NOMO-1 (cell line): ENCODE measurements around the gene TRPV6.

Experiments
- DNase-seq, 2 experiments: peaks; one replicate each; lab custom pipeline; 2025; ENCODE audit not compliant: unreplicated experiment in 2 of 2; lab: John Stamatoyannopoulos, UW

The TRPV6 gene

GRCh38 chr7:142886866-142887265 lies 1.3 kb upstream of the TRPV6 start:
- DNase-seq, result no peak

- no peak for DNase-seq
These were observed 1.3 kb downstream of the TRPV6 start for GRCh38 chr7:142884286-142884640.

GRCh38 chr7:142883571-142884285 lies 1.8 kb downstream of the TRPV6 start:
- DNase-seq, result no peak

GRCh38 chr7:142883145-142883544 lies 2.4 kb downstream of the TRPV6 start:
- DNase-seq, result no peak

GRCh38 chr7:142882338-142882678 lies 3.2 kb downstream of the TRPV6 start:
- no peak for DNase-seq

GRCh38 chr7:142881586-142882337 lies 3.8 kb downstream of the TRPV6 start:
- DNase-seq, result no peak

- no peak for DNase-seq
These were observed 4.6 kb downstream of the TRPV6 start for GRCh38 chr7:142880876-142881505.

GRCh38 chr7:142879060-142879459 lies 6.5 kb downstream of the TRPV6 start:
- no peak for DNase-seq

GRCh38 chr7:142878315-142878714 lies 7.2 kb downstream of the TRPV6 start:
- no peak for DNase-seq

- no peak for DNase-seq
These were observed 8.3 kb downstream of the TRPV6 start for GRCh38 chr7:142876991-142877910.

- no peak for DNase-seq
These were observed 9.1 kb downstream of the TRPV6 start for GRCh38 chr7:142876236-142876960.

- DNase-seq, result no peak
These were observed 10.1 kb downstream of the TRPV6 start for GRCh38 chr7:142875456-142875855.

GRCh38 chr7:142874837-142875236 lies 10.7 kb downstream of the TRPV6 start:
- no peak for DNase-seq

GRCh38 chr7:142874409-142874808 lies 11.1 kb downstream of the TRPV6 start:
- DNase-seq, result no peak

GRCh38 chr7:142873871-142874270 lies 11.7 kb downstream of the TRPV6 start:
- DNase-seq, result no peak

GRCh38 chr7:142873281-142873784 lies 12.2 kb downstream of the TRPV6 start:
- no peak for DNase-seq

- DNase-seq, result no peak
These were observed 13.4 kb downstream of the TRPV6 start for GRCh38 chr7:142872106-142872675.

- no peak for DNase-seq
These were observed 14.1 kb downstream of the TRPV6 start for GRCh38 chr7:142871260-142872105.
